GM23248 (cell line): Measurements from ENCODE around the gene PTP4A2.

Source experiments
- EZH2 ChIP-seq: fragments of 200-600 bp; sonication (generic); IDR thresholded peaks from 2 replicates; pipeline ENCODE4 v1.6.1; 2018; ENCODE audit warnings: antibody characterized with exemption, mild to moderate bottlenecking; ENCODE audit not compliant: insufficient read depth, poor library complexity, severe bottlenecking
- EZH2phosphoT487 ChIP-seq: fragments of 200-600 bp; sonication (generic); IDR thresholded peaks from 2 replicates; pipeline ENCODE4 v1.6.1; 2018; ENCODE audit warnings: antibody characterized with exemption, moderate library complexity, mild to moderate bottlenecking, low read depth; ENCODE audit not compliant: insufficient read depth

DNA sequence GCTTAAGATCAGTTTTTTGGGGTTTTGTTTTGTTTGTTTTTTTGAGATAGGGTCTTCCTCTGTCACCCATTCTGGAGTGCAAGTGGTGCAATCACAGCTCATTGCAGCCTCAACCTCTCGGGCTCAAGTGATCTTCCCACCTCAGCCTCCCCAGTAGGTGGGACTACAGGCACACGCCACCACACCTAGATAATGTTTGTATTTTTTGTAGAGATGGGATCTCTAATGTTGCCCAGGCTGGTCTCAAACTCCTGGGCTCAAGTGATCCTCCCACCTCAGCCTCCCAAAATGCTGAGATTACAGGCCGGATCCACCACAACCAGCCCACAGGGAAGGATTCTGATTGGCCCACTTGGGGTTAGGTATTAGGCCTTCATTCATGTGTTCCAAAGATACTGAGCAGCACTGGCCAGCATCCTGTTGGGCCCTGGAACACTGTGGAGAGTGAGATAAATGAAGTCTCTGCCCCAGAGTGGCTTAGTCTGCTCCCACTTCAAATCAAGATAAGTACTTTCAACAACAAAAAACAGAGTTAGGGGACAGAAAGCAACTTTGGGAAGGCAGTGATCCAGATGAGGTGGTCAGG is 54.7 kb downstream of the PTP4A2 start:
- TF ChIP-seq EZH2 (no peak), EZH2phosphoT487 (no peak)
